K562 (cell line): Measurements from ENCODE around the gene RBP3. TPM values are rescaled to one million over a fixed set of nuclear protein-coding genes. Genes with fewer than 3 reads are reported as not detected.

ENCODE experiments used
- CBX3 ChIP-seq, 2 experiments: IDR thresholded peaks; 1 replicate in 1 of 2; 2 replicates in 1 of 2; pipeline ENCODE4 v1.6.1; 2012; ENCODE audit warnings: inconsistent platforms in 2 of 2, low read length in 2 of 2, borderline replicate concordance in 1 of 2, control low read depth in 1 of 2
- HNRNPLL ChIP-seq: fragments of 200-400 bp; formaldehyde crosslinking; IDR thresholded peaks from 2 replicates; pipeline ENCODE4 v1.6.1; 2017; ENCODE audit warnings: low read length, low read depth, mild to moderate bottlenecking; ENCODE audit not compliant: poor library complexity, severe bottlenecking
- KLF6 ChIP-seq: fragments of 250-450 bp; sonication (Bioruptor Pico); IDR thresholded peaks from 2 replicates; pipeline ENCODE4 v1.4.0; 2020; ENCODE audit warnings: mild to moderate bottlenecking, moderate library complexity, borderline replicate concordance
- L3MBTL2 ChIP-seq: fragments of 450-650 bp; IDR thresholded peaks from 2 replicates; pipeline ENCODE4 v1.6.1; 2016; ENCODE audit warnings: mild to moderate bottlenecking, moderate library complexity
- MYNN ChIP-seq, 2 experiments: sonication (generic); formaldehyde crosslinking in 1 of 2; IDR thresholded peaks; 2 replicates each; pipeline versions ENCODE4 v1.5.0 to v1.6.1; 2016 to 2020; ENCODE audit warnings: antibody characterized with exemption in 1 of 2, missing genetic modification reagents in 1 of 2
- NFRKB ChIP-seq: fragments of 450-650 bp; IDR thresholded peaks from 2 replicates; pipeline ENCODE4 v1.6.1; 2016; ENCODE audit warnings: low read depth
- NUFIP1 ChIP-seq: fragments of 450-650 bp; IDR thresholded peaks from 2 replicates; pipeline ENCODE4 v1.6.1; 2018; ENCODE audit not compliant: partially characterized antibody
- PKNOX1 ChIP-seq: fragments of 450-650 bp; IDR thresholded peaks from 2 replicates; pipeline ENCODE4 v1.6.1; 2016
- POLR3G ChIP-seq: IDR thresholded peaks from 2 replicates; pipeline ENCODE4 v1.6.1; 2011; ENCODE audit not compliant: insufficient read length, insufficient replicate concordance; ENCODE audit errors: extremely low read depth
- ZNF316 ChIP-seq: fragments of 450-650 bp; IDR thresholded peaks from 2 replicates; pipeline ENCODE4 v1.6.1; 2016
- ZNF778 ChIP-seq: fragments of 450-650 bp; formaldehyde crosslinking; IDR thresholded peaks from 2 replicates; pipeline ENCODE4 v1.4.0; 2020; ENCODE audit warnings: mild to moderate bottlenecking, moderate library complexity
- polyA plus RNA-seq, 8 experiments: library from polyadenylated mRNA; depleted of rRNA in 4 of 8; stranded (reverse) in 5 of 8; unstranded in 3 of 8; fragments of >200 nt; fragmentation: Nextera tagmentation in 2 of 8; fragmentation: Illumina TruSeq in 1 of 8; extraction: Ambion mirVana in 2 of 8; extraction: Trizol in 1 of 8; gene quantifications; 2 replicates each; pipeline versions ENCODE4 v1.2.1 to v1.2.3, GENCODE V29; 2011 to 2014; ENCODE audit warnings: inconsistent platforms in 1 of 8, missing spikeins in 1 of 8
- total RNA-seq, 7 experiments: library from RNA; depleted of rRNA in 6 of 7; stranded (reverse); fragments of >200 nt in 6 of 7; fragmentation: Illumina TruSeq in 2 of 7; extraction: Trizol in 2 of 7; gene quantifications; 2 replicates each; pipeline versions ENCODE4 v1.2.1 to v1.2.3, GENCODE V29; 2011 to 2021; ENCODE audit warnings: low replicate concordance in 1 of 7
- TF ChIP-seq, protein P1 (sequence below), 3 experiments: IDR thresholded peaks in 2 of 3; conservative IDR thresholded peaks in 1 of 3; 2 replicates each; pipeline ENCODE4 v1.5.1; 2011 to 2012; ENCODE audit warnings: low read length in 3 of 3, mild to moderate bottlenecking in 3 of 3, control low read depth in 2 of 3, improper control_type of control experiment in 1 of 3, inconsistent platforms in 1 of 3, low read depth in 1 of 3, mixed read lengths in 1 of 3, moderate library complexity in 1 of 3; ENCODE audit not compliant: insufficient read depth in 2 of 3
- TF ChIP-seq, protein P2 (sequence below), 2 experiments: fragments of 450-650 bp in 1 of 2; sonication (generic) in 1 of 2; formaldehyde crosslinking in 1 of 2; IDR thresholded peaks in 1 of 2; conservative IDR thresholded peaks in 1 of 2; 2 replicates each; pipeline versions ENCODE4 v1.6.1 to v1.8.1; 2016 to 2023; ENCODE audit warnings: mild to moderate bottlenecking in 2 of 2, moderate library complexity in 2 of 2, inconsistent platforms in 1 of 2, missing genetic modification reagents in 1 of 2

The RBP3 gene
- total and polyA plus RNA-seq, 9 of the 15 experiments (the other 6 are each of a cell fraction or from before 2014, with no cell fraction given), result not detected

DNA sequence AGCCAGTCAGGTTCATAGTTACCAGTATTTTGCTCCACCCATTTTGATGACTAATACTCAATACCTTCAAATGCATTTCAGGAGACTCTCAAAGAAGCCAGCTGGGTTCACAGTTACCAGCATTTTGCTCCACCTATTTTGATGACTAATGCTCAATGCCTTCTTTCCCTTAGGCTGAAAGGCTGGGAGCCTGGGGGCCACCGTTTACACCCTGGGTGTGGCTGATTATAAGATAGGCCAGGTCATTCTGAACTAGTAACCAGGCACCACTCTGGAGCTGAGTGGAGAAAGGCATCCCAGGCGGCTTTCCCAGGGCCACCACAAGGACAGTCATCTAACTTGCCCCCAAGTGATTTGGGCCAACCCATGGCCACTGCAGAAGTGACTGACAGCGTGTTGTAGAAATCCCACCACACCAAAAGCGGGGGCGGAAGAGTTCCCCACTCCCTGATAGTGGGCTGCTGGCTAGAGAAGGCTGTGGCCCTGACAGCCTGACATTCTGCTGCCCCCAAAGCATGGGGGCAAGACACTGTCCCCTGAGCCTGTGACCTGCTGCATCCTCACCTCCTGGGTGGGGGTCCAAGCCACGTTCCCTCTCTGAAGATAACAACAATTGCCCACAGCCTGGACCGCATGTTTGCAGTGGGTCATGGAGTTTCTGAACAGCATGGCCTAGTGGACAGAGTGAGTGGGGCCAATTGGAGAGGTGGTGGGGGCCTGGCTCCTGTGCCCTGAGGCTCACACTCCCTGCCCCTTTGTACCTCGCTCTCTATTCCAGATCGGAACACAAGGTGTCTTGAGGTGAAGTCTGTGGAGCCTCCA lies 58.9 kb downstream of the RBP3 start (continued):
- TF ChIP-seq CBX3 (IDR thresholded peaks at IDR 0.05; ENCODE audit: borderline replicate concordance in 1 of 2, low read length in 2 of 2) (0 out of 3 replicates have a peak, but pooled peaks of 1 of the 2 experiments have one; percentile 44), NFRKB (no peak), ZNF316 (peak; percentile 97), NUFIP1 (no peak), KLF6 (CRISPR knock-in tag) (no peak), HNRNPLL (no peak), MYNN (IDR thresholded peaks at IDR 0.05) (0 out of 2 replicates have a peak, but pooled peaks have one; percentile 56), MYNN (CRISPR knock-in tag; IDR thresholded peaks at IDR 0.05) (no peak), POLR3G (no peak), L3MBTL2 (peak; percentile 34; the same call in 1 of the 2 replicates), ZNF778 (CRISPR knock-in tag) (no peak), PKNOX1 (peak; percentile 77)
- TF ChIP-seq, protein P1, sequence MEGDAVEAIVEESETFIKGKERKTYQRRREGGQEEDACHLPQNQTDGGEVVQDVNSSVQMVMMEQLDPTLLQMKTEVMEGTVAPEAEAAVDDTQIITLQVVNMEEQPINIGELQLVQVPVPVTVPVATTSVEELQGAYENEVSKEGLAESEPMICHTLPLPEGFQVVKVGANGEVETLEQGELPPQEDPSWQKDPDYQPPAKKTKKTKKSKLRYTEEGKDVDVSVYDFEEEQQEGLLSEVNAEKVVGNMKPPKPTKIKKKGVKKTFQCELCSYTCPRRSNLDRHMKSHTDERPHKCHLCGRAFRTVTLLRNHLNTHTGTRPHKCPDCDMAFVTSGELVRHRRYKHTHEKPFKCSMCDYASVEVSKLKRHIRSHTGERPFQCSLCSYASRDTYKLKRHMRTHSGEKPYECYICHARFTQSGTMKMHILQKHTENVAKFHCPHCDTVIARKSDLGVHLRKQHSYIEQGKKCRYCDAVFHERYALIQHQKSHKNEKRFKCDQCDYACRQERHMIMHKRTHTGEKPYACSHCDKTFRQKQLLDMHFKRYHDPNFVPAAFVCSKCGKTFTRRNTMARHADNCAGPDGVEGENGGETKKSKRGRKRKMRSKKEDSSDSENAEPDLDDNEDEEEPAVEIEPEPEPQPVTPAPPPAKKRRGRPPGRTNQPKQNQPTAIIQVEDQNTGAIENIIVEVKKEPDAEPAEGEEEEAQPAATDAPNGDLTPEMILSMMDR (IDR thresholded peaks at IDR 0.05 in 2 of 3, conservative IDR thresholded peaks at IDR 0.05 in 1 of 3; ENCODE audit: insufficient read depth in 2 of 3, low read depth in 1 of 3, low read length in 3 of 3), result peak; percentile 15 to 37 (median 16); a peak in 3 of 6 replicates
- TF ChIP-seq, protein P2, sequence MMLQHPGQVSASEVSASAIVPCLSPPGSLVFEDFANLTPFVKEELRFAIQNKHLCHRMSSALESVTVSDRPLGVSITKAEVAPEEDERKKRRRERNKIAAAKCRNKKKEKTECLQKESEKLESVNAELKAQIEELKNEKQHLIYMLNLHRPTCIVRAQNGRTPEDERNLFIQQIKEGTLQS (IDR thresholded peaks at IDR 0.05), result peak; percentile 95
- TF ChIP-seq, protein P2 (CRISPR knock-in tag; conservative IDR thresholded peaks at IDR 0.05), result peak; percentile 89
